PC-9 (cell line): ENCODE measurements around the gene FBXW7. TPM values are rescaled to one million over a fixed set of nuclear protein-coding genes. Genes with fewer than 3 reads are reported as not detected.

Experiments
- BruUV-seq: library from RNA; stranded (reverse); fragments of 400-500 nt; replicated peaks from 2 replicates; lab custom pipeline; 2021; lab: Mats Ljungman, UMichigan
- CTCF ChIA-PET: fragments of 300-600 bp; sonication (Branson Sonifier 250); formaldehyde crosslinking; loops from one replicate; lab custom pipeline; 2022; ENCODE audit warnings: antibody characterized with exemption; lab: Charles Lee
- POLR2A ChIA-PET: fragments of 300-600 bp; sonication (Branson Sonifier 250); formaldehyde crosslinking; loops from one replicate; lab custom pipeline; 2022; ENCODE audit warnings: antibody characterized with exemption; ENCODE audit not compliant: unreplicated experiment; lab: Charles Lee
- DNase-seq, 2 experiments: peaks; one replicate each; pipeline versions ENCODE4 v3.0.0 to v3.0.0-alpha.2; 2015 to 2022; ENCODE audit warnings: mixed read lengths in 1 of 2
- H2AFZ ChIP-seq: fragments of 200-600 bp; sonication (generic); 2 replicates; pipeline ENCODE4 v1.8.1; 2017; ENCODE audit warnings: antibody characterized with exemption
- H3F3A ChIP-seq: fragments of 200-600 bp; sonication (generic); 2 replicates; pipeline ENCODE4 v1.8.1; 2017; ENCODE audit warnings: antibody characterized with exemption, mild to moderate bottlenecking, low read depth; ENCODE audit not compliant: insufficient read depth
- H3K27ac ChIP-seq: fragments of 200-600 bp; sonication (generic); 2 replicates; pipeline ENCODE4 v1.6.1; 2016; ENCODE audit warnings: mixed run types
- H3K27me3 ChIP-seq: fragments of 200-600 bp; sonication (generic); 2 replicates; pipeline ENCODE4 v1.6.1; 2016; ENCODE audit warnings: low read depth, mixed run types; ENCODE audit not compliant: insufficient read depth
- H3K36me3 ChIP-seq: fragments of 200-600 bp; sonication (generic); 2 replicates; pipeline ENCODE4 v1.6.1; 2016; ENCODE audit warnings: low read depth, mixed run types
- H3K4me1 ChIP-seq: fragments of 200-600 bp; sonication (generic); replicated peaks from 2 replicates; pipeline ENCODE4 v1.6.1; 2016; ENCODE audit warnings: mixed run types; ENCODE audit not compliant: insufficient read depth
- H3K4me2 ChIP-seq: fragments of 200-600 bp; sonication (generic); 2 replicates; pipeline ENCODE4 v1.6.1; 2017; ENCODE audit warnings: mixed run types
- H3K4me3 ChIP-seq: fragments of 200-600 bp; sonication (generic); 2 replicates; pipeline ENCODE4 v1.6.1; 2016; ENCODE audit warnings: mixed run types
- H3K79me2 ChIP-seq: fragments of 200-600 bp; sonication (generic); 2 replicates; pipeline ENCODE4 v1.6.1; 2017; ENCODE audit warnings: low read depth, mixed run types
- H3K9me2 ChIP-seq: fragments of 200-600 bp; sonication (generic); 2 replicates; pipeline ENCODE4 v1.8.1; 2017; ENCODE audit warnings: mild to moderate bottlenecking; ENCODE audit not compliant: insufficient read depth
- H3K9me3 ChIP-seq: fragments of 200-600 bp; sonication (generic); 2 replicates; pipeline ENCODE4 v1.8.1; 2016; ENCODE audit warnings: low read depth; ENCODE audit not compliant: insufficient read depth
- H4K20me1 ChIP-seq: fragments of 200-600 bp; sonication (generic); 2 replicates; pipeline ENCODE4 v1.8.1; 2017; ENCODE audit not compliant: insufficient read depth
- EZH2 ChIP-seq: fragments of 200-600 bp; sonication (generic); IDR thresholded peaks from 2 replicates; pipeline ENCODE4 v1.8.0; 2017; ENCODE audit warnings: antibody characterized with exemption, low read depth
- intact Hi-C: fragments of 100-400 bp; cut with micrococcal nuclease; formaldehyde crosslinking; loops from one replicate; pipeline ENCODE4 v1.10.0; 2022; ENCODE audit not compliant: unreplicated experiment
- total RNA-seq: library from RNA; stranded (reverse); gene quantifications from 2 replicates; pipeline ENCODE4 v1.2.3, GENCODE V29; 2021
- TF ChIP-seq, protein P1 (sequence below): fragments of 200-600 bp; sonication (generic); conservative IDR thresholded peaks from 2 replicates; pipeline ENCODE4 v1.6.1; 2017; ENCODE audit warnings: mixed run types, antibody characterized with exemption, mild to moderate bottlenecking, moderate library complexity

FBXW7 gene
- total RNA-seq, 1 experiment from 2014 or later: 30.2 TPM

DNA sequence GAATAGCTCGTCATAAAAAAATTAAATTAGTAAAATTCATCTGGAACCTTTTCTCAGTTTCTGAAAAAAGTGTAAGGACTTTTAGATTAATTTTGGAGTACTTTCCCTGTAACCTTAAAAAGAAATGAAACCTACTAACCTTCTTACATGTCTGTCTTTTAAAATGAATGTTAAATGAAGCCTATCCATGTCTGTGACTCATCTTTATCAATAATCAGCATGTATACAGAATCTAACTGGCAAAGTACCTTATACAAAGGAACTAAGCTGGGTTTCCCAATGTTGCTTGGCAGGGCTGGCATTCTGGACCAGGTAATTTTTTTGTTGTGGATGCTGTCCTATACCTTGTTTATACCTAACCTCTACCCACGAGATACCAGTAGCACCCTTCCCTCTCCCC lies 13.6 kb downstream of the FBXW7 start:
- CTCF ChIA-PET: no interaction called here
- Histone ChIP-seq H3K9me2 (no peaks in the 10 kb centered on the region), H3K4me2 (no peak overlapping the region), H3K4me1 (no peaks in the 10 kb centered on the region), H3K4me3 (no peak overlapping the region), H3K9me3 (no peaks in the 10 kb centered on the region), H4K20me1 (peaks cover 6% of the 10 kb centered on the region; the same call in 1 of the 2 replicates), H3F3A (no peaks in the 10 kb centered on the region), H3K27ac (no peak overlapping the region), H3K27me3 (no peaks in the 10 kb centered on the region), H3K36me3 (no peaks in the 10 kb centered on the region), H2AFZ (no peak overlapping the region), H3K79me2 (peaks cover 78% of the 10 kb centered on the region)
- TF ChIP-seq, protein P1, sequence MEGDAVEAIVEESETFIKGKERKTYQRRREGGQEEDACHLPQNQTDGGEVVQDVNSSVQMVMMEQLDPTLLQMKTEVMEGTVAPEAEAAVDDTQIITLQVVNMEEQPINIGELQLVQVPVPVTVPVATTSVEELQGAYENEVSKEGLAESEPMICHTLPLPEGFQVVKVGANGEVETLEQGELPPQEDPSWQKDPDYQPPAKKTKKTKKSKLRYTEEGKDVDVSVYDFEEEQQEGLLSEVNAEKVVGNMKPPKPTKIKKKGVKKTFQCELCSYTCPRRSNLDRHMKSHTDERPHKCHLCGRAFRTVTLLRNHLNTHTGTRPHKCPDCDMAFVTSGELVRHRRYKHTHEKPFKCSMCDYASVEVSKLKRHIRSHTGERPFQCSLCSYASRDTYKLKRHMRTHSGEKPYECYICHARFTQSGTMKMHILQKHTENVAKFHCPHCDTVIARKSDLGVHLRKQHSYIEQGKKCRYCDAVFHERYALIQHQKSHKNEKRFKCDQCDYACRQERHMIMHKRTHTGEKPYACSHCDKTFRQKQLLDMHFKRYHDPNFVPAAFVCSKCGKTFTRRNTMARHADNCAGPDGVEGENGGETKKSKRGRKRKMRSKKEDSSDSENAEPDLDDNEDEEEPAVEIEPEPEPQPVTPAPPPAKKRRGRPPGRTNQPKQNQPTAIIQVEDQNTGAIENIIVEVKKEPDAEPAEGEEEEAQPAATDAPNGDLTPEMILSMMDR: no peak
- TF ChIP-seq EZH2: no peak
- no peak for DNase-seq
- intact Hi-C loops: no loop called here
- POLR2A ChIA-PET: no interaction called here
- BruUV-seq: no TSS peak

DNA sequence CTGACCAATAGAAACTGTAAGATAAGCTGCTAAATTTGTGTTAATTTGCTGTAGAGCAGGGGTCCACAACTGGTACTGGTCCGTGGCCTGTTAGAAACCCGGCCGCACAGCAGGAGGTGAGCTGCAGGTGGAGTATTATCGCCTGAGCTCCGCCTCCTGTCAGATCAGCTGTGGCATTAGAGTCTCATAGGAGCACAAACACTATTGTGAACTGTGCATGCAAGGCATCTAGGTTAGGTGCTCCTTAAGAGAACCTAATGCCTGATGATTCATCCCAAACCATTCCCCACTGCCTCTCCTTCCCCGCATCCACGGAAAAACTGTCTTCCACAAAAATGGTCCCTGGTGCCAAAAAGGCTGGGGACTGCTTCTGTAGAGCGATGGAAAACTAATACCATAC lies 19.7 kb downstream of the FBXW7 start:
- Histone ChIP-seq H3K27me3 (no peaks in the 10 kb centered on the region), H3K4me2 (no peak overlapping the region), H3K9me3 (no peaks in the 10 kb centered on the region), H3K27ac (no peak overlapping the region), H4K20me1 (0 out of 2 replicates have a peak, but pooled peaks cover 6% of the 10 kb centered on the region), H3K4me3 (no peak overlapping the region), H2AFZ (no peak overlapping the region), H3K36me3 (no peaks in the 10 kb centered on the region), H3K79me2 (peaks cover 65% of the 10 kb centered on the region), H3F3A (no peaks in the 10 kb centered on the region), H3K9me2 (no peaks in the 10 kb centered on the region), H3K4me1 (no peaks in the 10 kb centered on the region)
- intact Hi-C loops: no loop called here
- ChIA-PET POLR2A (interaction anchor here (0.7 kb wide), 1 partner anchor 1228 kb away, joined by 5 read pairs; no protein-coding TSS in a partner anchor), CTCF (no interaction called here)
- DNase-seq: no peak
- TF ChIP-seq, protein P1: no peak
- TF ChIP-seq EZH2: no peak
- BruUV-seq: no TSS peak

DNA sequence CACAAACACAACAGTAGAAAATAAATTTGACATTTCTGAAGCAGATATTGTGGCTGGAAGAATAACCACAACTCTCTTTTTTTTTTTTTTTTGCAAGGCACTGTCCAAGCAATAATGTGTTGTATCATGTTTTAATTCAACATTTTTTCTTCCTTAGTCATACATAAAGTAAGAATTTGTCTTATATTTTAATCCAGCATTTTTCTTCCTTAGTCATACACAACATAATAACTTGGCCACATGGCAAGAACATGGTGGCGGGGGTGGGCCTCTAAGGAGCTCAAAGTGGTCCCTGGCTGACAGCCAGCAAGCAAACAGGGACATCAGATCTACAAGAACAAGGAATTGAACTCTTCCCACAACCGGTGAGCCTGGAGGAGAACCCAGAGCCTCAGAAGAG lies 20.2 kb downstream of the FBXW7 start:
- intact Hi-C loops: no loop called here
- Histone ChIP-seq H3K27me3 (no peaks in the 10 kb centered on the region), H3K79me2 (peaks cover 61% of the 10 kb centered on the region), H3K27ac (no peak overlapping the region), H3K4me1 (no peaks in the 10 kb centered on the region), H2AFZ (no peak overlapping the region), H3K36me3 (no peaks in the 10 kb centered on the region), H4K20me1 (0 out of 2 replicates have a peak, but pooled peaks cover 6% of the 10 kb centered on the region), H3F3A (no peaks in the 10 kb centered on the region), H3K4me3 (no peak overlapping the region), H3K4me2 (no peak overlapping the region), H3K9me3 (no peaks in the 10 kb centered on the region), H3K9me2 (no peaks in the 10 kb centered on the region)
- TF ChIP-seq, protein P1: no peak
- no peak for TF ChIP-seq EZH2
- DNase-seq: no peak
- ChIA-PET POLR2A (interaction anchor here (0.7 kb wide), 1 partner anchor 1228 kb away, joined by 5 read pairs; no protein-coding TSS in a partner anchor), CTCF (no interaction called here)
- BruUV-seq: no TSS peak
